Peyer's patch (tissue), 4 donors: ENCODE measurements around the gene DNASE1L1. TPM values are rescaled to one million over a fixed set of nuclear protein-coding genes. Genes with fewer than 3 reads are reported as not detected.
A peak's percentile ranks its signal among the peaks of the same experiment; 100 is the strongest.

Experiments
- DNase-seq, 3 donors: peaks; one replicate each; pipeline ENCODE4 v3.0.0-alpha.2; 2017 to 2019
- H3K27ac ChIP-seq, 4 donors: fragments of 200-600 bp; sonication (generic); one replicate each; pipeline ENCODE4 v1.5.1; 2016 to 2019
- H3K27me3 ChIP-seq, 2 donors: fragments of 200-600 bp; sonication (generic); one replicate each; pipeline ENCODE4 v1.5.1; 2019
- H3K36me3 ChIP-seq, 3 donors: fragments of 200-600 bp; sonication (generic); one replicate each; pipeline ENCODE4 v1.5.1; 2016 to 2019
- H3K4me1 ChIP-seq, 4 donors: fragments of 200-600 bp; sonication (generic); one replicate each; pipeline ENCODE4 v1.5.1; 2016 to 2019
- H3K4me3 ChIP-seq, 4 donors: fragments of 200-600 bp; sonication (generic); 1 replicate in 3 of 4; 2 replicates in 1 of 4; pipeline ENCODE4 v1.5.1; 2016 to 2019; ENCODE audit warnings: mild to moderate bottlenecking in 1 of 4
- H3K9me3 ChIP-seq, 4 donors: fragments of 200-600 bp; sonication (generic); one replicate each; pipeline ENCODE4 v1.5.1; 2016 to 2019; ENCODE audit warnings: mild to moderate bottlenecking in 1 of 4
- POLR2A ChIP-seq, 2 donors: fragments of 450-650 bp; IDR thresholded peaks; one replicate each; pipeline ENCODE4 v1.5.1; 2017; ENCODE audit warnings: antibody characterized with exemption in 2 of 2, mild to moderate bottlenecking in 2 of 2, moderate library complexity in 2 of 2
- total RNA-seq, 4 donors: library from RNA; depleted of rRNA; stranded (reverse); fragments of >200 nt; gene quantifications; one replicate each; pipeline ENCODE4 v1.1.0, GENCODE V29; 2016
- TF ChIP-seq, protein P1 (sequence below), 6 experiments: fragments of 450-650 bp in 4 of 6; fragments of 200-600 bp in 2 of 6; sonication (generic) in 1 of 6; IDR thresholded peaks; one replicate each; pipeline ENCODE4 v1.5.1; 2017 to 2019; ENCODE audit warnings: antibody characterized with exemption in 6 of 6, mild to moderate bottlenecking in 3 of 6, moderate library complexity in 1 of 6

DNASE1L1 gene
- total RNA-seq, 4 donors from 2014 or later = 23.9 to 41.2 (median 32.2) TPM

- Histone ChIP-seq H3K27me3 (no peaks in the 10 kb centered on the region), H3K4me1 (peaks cover 0 to 24% (median 3%) of the 10 kb centered on the region in 4 donors), H3K9me3 (no peaks in the 10 kb centered on the region), H3K27ac (no peak overlapping the region), H3K36me3 (peaks cover 0 to 20% (median 0%) of the 10 kb centered on the region in 3 donors), H3K4me3 (no peak overlapping the region)
- TF ChIP-seq, protein P1, sequence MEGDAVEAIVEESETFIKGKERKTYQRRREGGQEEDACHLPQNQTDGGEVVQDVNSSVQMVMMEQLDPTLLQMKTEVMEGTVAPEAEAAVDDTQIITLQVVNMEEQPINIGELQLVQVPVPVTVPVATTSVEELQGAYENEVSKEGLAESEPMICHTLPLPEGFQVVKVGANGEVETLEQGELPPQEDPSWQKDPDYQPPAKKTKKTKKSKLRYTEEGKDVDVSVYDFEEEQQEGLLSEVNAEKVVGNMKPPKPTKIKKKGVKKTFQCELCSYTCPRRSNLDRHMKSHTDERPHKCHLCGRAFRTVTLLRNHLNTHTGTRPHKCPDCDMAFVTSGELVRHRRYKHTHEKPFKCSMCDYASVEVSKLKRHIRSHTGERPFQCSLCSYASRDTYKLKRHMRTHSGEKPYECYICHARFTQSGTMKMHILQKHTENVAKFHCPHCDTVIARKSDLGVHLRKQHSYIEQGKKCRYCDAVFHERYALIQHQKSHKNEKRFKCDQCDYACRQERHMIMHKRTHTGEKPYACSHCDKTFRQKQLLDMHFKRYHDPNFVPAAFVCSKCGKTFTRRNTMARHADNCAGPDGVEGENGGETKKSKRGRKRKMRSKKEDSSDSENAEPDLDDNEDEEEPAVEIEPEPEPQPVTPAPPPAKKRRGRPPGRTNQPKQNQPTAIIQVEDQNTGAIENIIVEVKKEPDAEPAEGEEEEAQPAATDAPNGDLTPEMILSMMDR (IDR thresholded peaks at IDR 0.05) = no peak
- no peak for TF ChIP-seq POLR2A (IDR thresholded peaks at IDR 0.05)
- DNase-seq = no peak
Observed at GRCh38 chrX:154440623-154441357, 31.7 kb upstream of the DNASE1L1 start.

DNA sequence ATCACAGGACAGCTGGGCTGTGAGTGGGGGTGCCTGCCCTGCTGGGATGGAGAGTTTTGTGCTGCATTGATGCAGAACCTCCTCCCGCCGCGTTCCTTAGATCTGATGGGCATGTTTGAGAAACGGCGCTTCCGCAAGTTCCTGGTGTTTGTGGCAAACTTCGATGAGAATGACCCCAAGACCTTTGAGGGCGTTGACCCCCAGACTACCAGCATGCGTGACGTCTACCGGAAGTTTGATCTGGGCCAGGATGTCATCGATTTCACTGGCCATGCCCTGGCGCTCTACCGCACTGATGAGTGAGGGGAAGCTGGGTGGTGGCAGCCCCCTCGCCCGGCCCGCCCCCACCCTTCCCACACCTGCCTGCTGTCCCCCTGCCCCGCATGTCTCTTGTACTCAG, 30.8 kb upstream of the DNASE1L1 start:
- no peak overlapping the region for H3K4me3 ChIP-seq
- DNase-seq = no peak
- peaks cover 0 to 18% (median 3%) of the 10 kb centered on the region in 4 donors for H3K4me1 ChIP-seq
- no peaks in the 10 kb centered on the region for H3K27me3 ChIP-seq
- H3K27ac ChIP-seq = no peak overlapping the region
- no peaks in the 10 kb centered on the region for H3K9me3 ChIP-seq
- H3K36me3 ChIP-seq = peaks cover 0 to 20% (median 0%) of the 10 kb centered on the region in 3 donors
- TF ChIP-seq, protein P1 (IDR thresholded peaks at IDR 0.05) = no peak
- no peak for TF ChIP-seq POLR2A (IDR thresholded peaks at IDR 0.05)

- TF ChIP-seq, protein P1 (IDR thresholded peaks at IDR 0.05) = no peak
- TF ChIP-seq POLR2A (IDR thresholded peaks at IDR 0.05) = no peak
- H3K27me3 ChIP-seq = no peaks in the 10 kb centered on the region
- peak overlapping the region in 1 of 4 donors; percentile 92 for H3K27ac ChIP-seq
- peak overlapping the region; percentile 68 to 81 (median 75) for H3K4me3 ChIP-seq
- H3K4me1 ChIP-seq = peaks cover 0 to 14% (median under 1%) of the 10 kb centered on the region in 4 donors
- no peaks in the 10 kb centered on the region for H3K9me3 ChIP-seq
- H3K36me3 ChIP-seq = peaks cover 0 to 25% (median 0%) of the 10 kb centered on the region in 3 donors
- DNase-seq = no peak
Observed at GRCh38 chrX:154437971-154438893, 29.2 kb upstream of the DNASE1L1 start.

GRCh38 chrX:154436983-154437752, 28.1 kb upstream of the DNASE1L1 start, which contains the start of gene GDI1:
Gene GDI1 (plus strand): TSS chrX:154437154. CDS start chrX:154437255, 101 bp downstream.
- peak in 2 of 3 donors; percentile 66 to 67 for DNase-seq
- no peaks in the 10 kb centered on the region for H3K27me3 ChIP-seq
- H3K9me3 ChIP-seq = no peaks in the 10 kb centered on the region
- H3K4me3 ChIP-seq = peak within 1 kb of the TSS; percentile 68 to 81 (median 75)
- peaks cover 0 to 27% (median 0%) of the 10 kb centered on the region in 3 donors for H3K36me3 ChIP-seq
- H3K27ac ChIP-seq = peak within 1 kb of the TSS; percentile 84 to 95 (median 92)
- TF ChIP-seq, protein P1 (IDR thresholded peaks at IDR 0.05) = no peak
- peak in 1 of 2 donors; percentile 17 for TF ChIP-seq POLR2A (IDR thresholded peaks at IDR 0.05)
- H3K4me1 ChIP-seq = peaks cover 0 to 14% (median 0%) of the 10 kb centered on the region in 4 donors
